ENCODE data around the gene TMEM250. TPM values are rescaled to one million over a fixed set of nuclear protein-coding genes. Genes with fewer than 3 reads are reported as not detected.

The TMEM250 gene
- total and polyA plus RNA-seq, 7 donors = 23.7 to 48.4 (median 30.0) TPM

- Histone ChIP-seq H3K27ac (no peak overlapping the region), H3K9me3 (no peaks in the 10 kb centered on the region), H3K4me1 (no peaks in the 10 kb centered on the region), H3K36me3 (no peaks in the 10 kb centered on the region), H3K27me3 (peaks cover 12 to 49% (median 47%) of the 10 kb centered on the region in 3 donors), H3K4me3 (no peak overlapping the region)
- TF ChIP-seq POLR2AphosphoS5 (IDR thresholded peaks at IDR 0.05) (no peak), POLR2A (IDR thresholded peaks at IDR 0.05) (no peak), EP300 (IDR thresholded peaks at IDR 0.05) (no peak)
- TF ChIP-seq, protein P1, sequence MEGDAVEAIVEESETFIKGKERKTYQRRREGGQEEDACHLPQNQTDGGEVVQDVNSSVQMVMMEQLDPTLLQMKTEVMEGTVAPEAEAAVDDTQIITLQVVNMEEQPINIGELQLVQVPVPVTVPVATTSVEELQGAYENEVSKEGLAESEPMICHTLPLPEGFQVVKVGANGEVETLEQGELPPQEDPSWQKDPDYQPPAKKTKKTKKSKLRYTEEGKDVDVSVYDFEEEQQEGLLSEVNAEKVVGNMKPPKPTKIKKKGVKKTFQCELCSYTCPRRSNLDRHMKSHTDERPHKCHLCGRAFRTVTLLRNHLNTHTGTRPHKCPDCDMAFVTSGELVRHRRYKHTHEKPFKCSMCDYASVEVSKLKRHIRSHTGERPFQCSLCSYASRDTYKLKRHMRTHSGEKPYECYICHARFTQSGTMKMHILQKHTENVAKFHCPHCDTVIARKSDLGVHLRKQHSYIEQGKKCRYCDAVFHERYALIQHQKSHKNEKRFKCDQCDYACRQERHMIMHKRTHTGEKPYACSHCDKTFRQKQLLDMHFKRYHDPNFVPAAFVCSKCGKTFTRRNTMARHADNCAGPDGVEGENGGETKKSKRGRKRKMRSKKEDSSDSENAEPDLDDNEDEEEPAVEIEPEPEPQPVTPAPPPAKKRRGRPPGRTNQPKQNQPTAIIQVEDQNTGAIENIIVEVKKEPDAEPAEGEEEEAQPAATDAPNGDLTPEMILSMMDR (IDR thresholded peaks at IDR 0.05) = no peak
- WGBS, 2 donors = 81 to 84% methylated on average over 14 of the region's 14 CpGs
- intact Hi-C loops (cut with DNase I) = no loop called here
- DNase-seq = no peak
Observed at GRCh38 chr9:136148766-136149165, 30.1 kb upstream of the TMEM250 start.

DNA sequence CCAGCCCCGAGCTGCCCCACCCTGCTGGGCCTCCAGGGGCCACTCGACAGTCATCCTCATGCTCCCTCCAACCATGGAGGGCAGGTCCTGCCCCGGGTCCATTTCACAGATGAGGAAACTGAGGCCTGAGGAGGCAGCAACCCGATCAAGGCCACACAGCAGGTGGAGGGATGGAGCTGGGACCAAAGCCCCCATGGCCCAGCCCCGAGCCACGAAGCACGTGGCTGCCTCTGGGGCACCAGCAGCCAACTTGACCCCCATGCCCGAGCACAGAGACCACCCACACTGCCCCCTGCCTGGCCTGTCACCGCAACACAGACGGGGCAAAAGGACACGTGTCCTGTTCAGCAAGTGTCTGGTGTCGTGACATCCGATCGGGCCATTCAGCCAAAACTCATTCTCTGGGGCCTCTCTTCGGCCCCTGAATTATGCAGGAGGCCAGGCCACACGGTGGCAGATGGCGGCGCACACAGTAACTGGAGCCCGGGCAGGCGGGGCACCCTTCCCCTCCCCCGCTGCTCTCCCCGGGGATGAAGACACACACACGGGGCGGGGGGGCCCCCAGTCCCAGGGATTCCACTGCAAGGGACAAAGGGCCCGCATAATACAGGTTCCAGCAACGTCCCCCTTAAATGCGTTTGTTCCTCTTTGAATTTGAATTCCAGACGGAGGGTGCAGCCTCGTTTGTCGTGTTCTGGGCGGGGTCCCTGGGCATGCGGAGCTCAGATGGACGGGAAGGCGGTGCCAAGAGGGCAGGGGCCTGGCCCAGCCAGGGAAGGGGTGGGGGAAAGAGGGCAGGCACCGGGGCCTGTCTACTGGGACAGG lies 29.4 kb upstream of the TMEM250 start:
- H3K27me3 ChIP-seq = peaks cover 12 to 55% (median 53%) of the 10 kb centered on the region in 3 donors

GRCh38 chr9:136147038-136147889 lies 28.6 kb upstream of the TMEM250 start:
- no peaks in the 10 kb centered on the region for H3K36me3 ChIP-seq
- peaks cover 12 to 64% (median 55%) of the 10 kb centered on the region in 3 donors for H3K27me3 ChIP-seq
- DNase-seq = no peak
- no peaks in the 10 kb centered on the region for H3K9me3 ChIP-seq
- H3K27ac ChIP-seq = no peak overlapping the region
- no peaks in the 10 kb centered on the region for H3K4me1 ChIP-seq
- no peak for TF ChIP-seq EP300 (IDR thresholded peaks at IDR 0.05)
- no peak for TF ChIP-seq POLR2AphosphoS5 (IDR thresholded peaks at IDR 0.05)
- TF ChIP-seq, protein P1 (IDR thresholded peaks at IDR 0.05) = no peak
- no peak for TF ChIP-seq POLR2A (IDR thresholded peaks at IDR 0.05)
- H3K4me3 ChIP-seq = no peak overlapping the region
- 60 to 76% methylated on average over 22 of the region's 22 CpGs for WGBS, 2 donors
- intact Hi-C loops (cut with DNase I) = no loop called here

More for the DNA sequence above, 29.4 kb upstream of the TMEM250 start:
- 24 to 28% methylated on average over 35 of the region's 35 CpGs for WGBS, 2 donors
- Histone ChIP-seq H3K27ac (no peak overlapping the region), H3K9me3 (no peaks in the 10 kb centered on the region), H3K4me1 (no peaks in the 10 kb centered on the region), H3K4me3 (no peak overlapping the region), H3K36me3 (no peaks in the 10 kb centered on the region)
- intact Hi-C loops (cut with DNase I) = no loop called here
- DNase-seq = no peak
- TF ChIP-seq POLR2AphosphoS5 (IDR thresholded peaks at IDR 0.05) (no peak), EP300 (IDR thresholded peaks at IDR 0.05) (no peak), POLR2A (IDR thresholded peaks at IDR 0.05) (no peak)
- TF ChIP-seq, protein P1 (IDR thresholded peaks at IDR 0.05) = no peak

- H3K27me3 ChIP-seq = peaks cover 12 to 65% (median 55%) of the 10 kb centered on the region in 3 donors
- no peaks in the 10 kb centered on the region for H3K9me3 ChIP-seq
- H3K4me1 ChIP-seq = no peaks in the 10 kb centered on the region
- DNase-seq = no peak
- intact Hi-C loops (cut with DNase I) = no loop called here
- no peak overlapping the region for H3K27ac ChIP-seq
- no peak for TF ChIP-seq POLR2AphosphoS5 (IDR thresholded peaks at IDR 0.05)
- TF ChIP-seq, protein P1 (IDR thresholded peaks at IDR 0.05) = no peak
- no peak for TF ChIP-seq POLR2A (IDR thresholded peaks at IDR 0.05)
- no peak for TF ChIP-seq EP300 (IDR thresholded peaks at IDR 0.05)
- no peaks in the 10 kb centered on the region for H3K36me3 ChIP-seq
- 68 to 80% methylated on average over 33 of the region's 33 CpGs for WGBS, 2 donors
- H3K4me3 ChIP-seq = no peak overlapping the region
Observed at GRCh38 chr9:136146126-136147037, 27.7 kb upstream of the TMEM250 start.

All from sigmoid colon (tissue), 7 donors.